ENCODE data around the gene LCN15. TPM values are rescaled to one million over a fixed set of nuclear protein-coding genes. Genes with fewer than 3 reads are reported as not detected.

Gene LCN15
- total RNA-seq, 2 experiments from 2014 or later, result not detected

DNA sequence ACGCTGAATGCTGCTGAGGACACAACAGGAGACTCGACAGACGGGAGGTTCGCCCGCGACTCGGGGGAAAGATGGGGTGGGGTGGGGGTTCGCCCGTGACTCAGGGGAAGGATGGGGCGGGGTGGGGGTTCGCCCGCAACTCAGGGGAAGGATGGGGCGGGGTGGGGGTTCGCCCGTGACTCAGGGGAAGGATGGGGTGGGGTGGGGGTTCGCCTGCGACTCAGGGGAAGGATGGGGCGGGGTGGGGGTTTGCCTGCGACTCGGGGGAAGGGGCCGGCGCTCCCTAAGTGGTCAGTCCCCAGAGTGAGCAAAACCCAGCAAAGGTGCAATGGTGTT, 18.2 kb downstream of the LCN15 start:
- Histone ChIP-seq H3K27ac (ENCODE audit: low read depth, low read length, poor library complexity, severe bottlenecking) (no peak overlapping the region), H3K9me3 (ENCODE audit: low read length) (peaks cover 2% of the 10 kb centered on the region), H3K4me3 (ENCODE audit: low read depth, low read length, poor library complexity, severe bottlenecking) (no peak overlapping the region), H3K9me2 (ENCODE audit: insufficient read depth, low read length) (no peaks in the 10 kb centered on the region), H3K4me1 (ENCODE audit: insufficient read depth, low read length, poor library complexity, severe bottlenecking) (peaks cover 12% of the 10 kb centered on the region), H3K79me2 (ENCODE audit: insufficient read depth, low read depth, low read length) (no peaks in the 10 kb centered on the region), H4K20me1 (ENCODE audit: insufficient read depth, low read length) (no peaks in the 10 kb centered on the region), H3K36me3 (ENCODE audit: insufficient read depth, low read length) (no peaks in the 10 kb centered on the region), H3K4me2 (ENCODE audit: low read length) (no peak overlapping the region), H2AFZ (ENCODE audit: low read length) (no peak overlapping the region)
- intact Hi-C loops (cut with micrococcal nuclease; ENCODE audit: unreplicated experiment), result no loop called here
- DNase-seq (ENCODE audit: low spot score), result no peak
- ChIA-PET POLR2A (no interaction called here), CTCF (ENCODE audit: unreplicated experiment) (no interaction called here)
- BruUV-seq (replicated peaks), result no TSS peak
- TF ChIP-seq, protein P1, sequence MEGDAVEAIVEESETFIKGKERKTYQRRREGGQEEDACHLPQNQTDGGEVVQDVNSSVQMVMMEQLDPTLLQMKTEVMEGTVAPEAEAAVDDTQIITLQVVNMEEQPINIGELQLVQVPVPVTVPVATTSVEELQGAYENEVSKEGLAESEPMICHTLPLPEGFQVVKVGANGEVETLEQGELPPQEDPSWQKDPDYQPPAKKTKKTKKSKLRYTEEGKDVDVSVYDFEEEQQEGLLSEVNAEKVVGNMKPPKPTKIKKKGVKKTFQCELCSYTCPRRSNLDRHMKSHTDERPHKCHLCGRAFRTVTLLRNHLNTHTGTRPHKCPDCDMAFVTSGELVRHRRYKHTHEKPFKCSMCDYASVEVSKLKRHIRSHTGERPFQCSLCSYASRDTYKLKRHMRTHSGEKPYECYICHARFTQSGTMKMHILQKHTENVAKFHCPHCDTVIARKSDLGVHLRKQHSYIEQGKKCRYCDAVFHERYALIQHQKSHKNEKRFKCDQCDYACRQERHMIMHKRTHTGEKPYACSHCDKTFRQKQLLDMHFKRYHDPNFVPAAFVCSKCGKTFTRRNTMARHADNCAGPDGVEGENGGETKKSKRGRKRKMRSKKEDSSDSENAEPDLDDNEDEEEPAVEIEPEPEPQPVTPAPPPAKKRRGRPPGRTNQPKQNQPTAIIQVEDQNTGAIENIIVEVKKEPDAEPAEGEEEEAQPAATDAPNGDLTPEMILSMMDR (conservative IDR thresholded peaks at IDR 0.05; ENCODE audit: low read length), result no peak
- no peak for TF ChIP-seq EZH2phosphoT487 (IDR thresholded peaks at IDR 0.05; ENCODE audit: borderline replicate concordance, low read depth, low read length)

DNA sequence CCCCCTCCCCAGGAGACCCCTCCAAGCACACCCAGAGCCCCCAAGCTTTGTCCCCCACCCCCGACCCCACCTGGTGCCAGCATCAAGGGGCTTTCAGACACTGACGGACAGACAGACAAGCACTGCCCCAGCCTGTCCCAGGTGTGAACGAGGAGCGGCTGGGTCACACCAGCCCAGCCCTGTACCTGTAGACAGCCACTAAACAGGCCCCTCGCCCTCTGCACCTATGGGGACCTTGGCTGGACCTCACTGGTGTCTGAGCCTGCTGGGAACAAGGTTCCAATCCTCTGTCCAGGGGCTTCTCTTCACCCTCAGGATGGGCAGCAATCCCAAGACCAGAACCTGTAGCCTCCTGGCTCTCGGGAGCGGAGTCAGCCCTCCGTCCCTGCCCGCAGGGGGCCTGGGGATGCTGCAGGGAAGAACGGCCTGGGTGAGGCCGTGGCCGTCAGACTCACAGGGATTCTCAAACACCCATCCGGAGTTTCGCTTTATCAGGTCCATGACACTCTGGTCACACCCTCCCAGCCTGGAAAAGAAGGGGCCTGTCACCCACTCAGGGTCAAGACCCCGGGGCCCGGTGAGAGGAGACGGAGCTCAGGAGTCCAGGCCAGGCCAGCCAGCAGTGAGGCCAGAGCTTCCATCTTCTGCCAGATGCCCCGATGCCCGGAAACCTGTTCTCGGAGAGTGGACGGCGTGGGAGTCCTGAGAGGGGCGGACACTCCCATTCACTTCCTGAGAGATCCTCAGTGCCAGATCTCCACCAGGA, 18.7 kb downstream of the LCN15 start:
- H3K4me3 ChIP-seq (ENCODE audit: low read depth, low read length, poor library complexity, severe bottlenecking), result no peak overlapping the region
- no peaks in the 10 kb centered on the region for H3K9me2 ChIP-seq (ENCODE audit: insufficient read depth, low read length)
- DNase-seq (ENCODE audit: low spot score), result no peak
- TF ChIP-seq, protein P1 (conservative IDR thresholded peaks at IDR 0.05; ENCODE audit: low read length), result no peak
- TF ChIP-seq EZH2phosphoT487 (IDR thresholded peaks at IDR 0.05; ENCODE audit: borderline replicate concordance, low read depth, low read length), result no peak
- H3K27ac ChIP-seq (ENCODE audit: low read depth, low read length, poor library complexity, severe bottlenecking), result no peak overlapping the region
- peaks cover 12% of the 10 kb centered on the region for H3K4me1 ChIP-seq (ENCODE audit: insufficient read depth, low read length, poor library complexity, severe bottlenecking)
- no peaks in the 10 kb centered on the region for H3K36me3 ChIP-seq (ENCODE audit: insufficient read depth, low read length)
- no peaks in the 10 kb centered on the region for H4K20me1 ChIP-seq (ENCODE audit: insufficient read depth, low read length)
- H3K4me2 ChIP-seq (ENCODE audit: low read length), result no peak overlapping the region
- H2AFZ ChIP-seq (ENCODE audit: low read length), result no peak overlapping the region
- BruUV-seq (replicated peaks), result no TSS peak
- intact Hi-C loops (cut with micrococcal nuclease; ENCODE audit: unreplicated experiment), result no loop called here
- H3K9me3 ChIP-seq (ENCODE audit: low read length), result no peaks in the 10 kb centered on the region
- ChIA-PET CTCF (ENCODE audit: unreplicated experiment) (interaction anchor here (1.0 kb wide), 1 partner anchor 32 kb away, joined by 3 read pairs; no protein-coding TSS in a partner anchor), POLR2A (no interaction called here)
- no peaks in the 10 kb centered on the region for H3K79me2 ChIP-seq (ENCODE audit: insufficient read depth, low read depth, low read length)

DNA sequence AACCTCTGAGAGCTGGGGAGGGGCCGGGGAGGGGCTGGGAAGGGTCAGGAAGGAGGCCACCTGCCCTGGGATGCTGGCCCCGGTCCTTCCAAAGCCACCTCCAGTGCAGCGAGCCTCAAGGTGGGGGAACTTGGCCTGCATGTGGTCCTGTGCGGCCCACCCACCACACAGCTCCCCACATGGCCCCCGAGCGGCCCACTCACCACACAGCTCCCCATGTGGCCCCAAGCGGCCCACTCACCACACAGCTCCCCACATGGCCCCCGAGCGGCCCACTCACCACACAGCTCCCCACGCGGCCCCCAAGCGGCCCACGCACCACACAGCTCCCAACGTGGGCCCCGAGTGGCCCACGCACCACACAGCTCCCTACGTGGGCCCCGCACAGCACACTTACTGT, 19.5 kb downstream of the LCN15 start:
- POLR2A ChIA-PET, result no interaction called here

More for the DNA sequence above, 19.5 kb downstream of the LCN15 start:
- H3K36me3 ChIP-seq (ENCODE audit: insufficient read depth, low read length), result no peaks in the 10 kb centered on the region
- no peaks in the 10 kb centered on the region for H3K79me2 ChIP-seq (ENCODE audit: insufficient read depth, low read depth, low read length)
- H4K20me1 ChIP-seq (ENCODE audit: insufficient read depth, low read length), result no peaks in the 10 kb centered on the region
- H2AFZ ChIP-seq (ENCODE audit: low read length), result no peak overlapping the region
- no peaks in the 10 kb centered on the region for H3K9me3 ChIP-seq (ENCODE audit: low read length)
- no peak overlapping the region for H3K4me2 ChIP-seq (ENCODE audit: low read length)
- CTCF ChIA-PET (ENCODE audit: unreplicated experiment), result interaction anchor here (1.0 kb wide), 1 partner anchor 33 kb away, joined by 3 read pairs; no protein-coding TSS in a partner anchor
- H3K9me2 ChIP-seq (ENCODE audit: insufficient read depth, low read length), result no peaks in the 10 kb centered on the region
- H3K4me1 ChIP-seq (ENCODE audit: insufficient read depth, low read length, poor library complexity, severe bottlenecking), result peaks cover 12% of the 10 kb centered on the region
- H3K4me3 ChIP-seq (ENCODE audit: low read depth, low read length, poor library complexity, severe bottlenecking), result no peak overlapping the region
- BruUV-seq (replicated peaks), result no TSS peak
- intact Hi-C loops (cut with micrococcal nuclease; ENCODE audit: unreplicated experiment), result no loop called here
- no peak for DNase-seq (ENCODE audit: low spot score)
- no peak overlapping the region for H3K27ac ChIP-seq (ENCODE audit: low read depth, low read length, poor library complexity, severe bottlenecking)
- TF ChIP-seq, protein P1 (conservative IDR thresholded peaks at IDR 0.05; ENCODE audit: low read length), result no peak
- TF ChIP-seq EZH2phosphoT487 (IDR thresholded peaks at IDR 0.05; ENCODE audit: borderline replicate concordance, low read depth, low read length), result no peak

Measured in OCI-LY7 (cell line).